ACHN (cell line): ENCODE results near the gene SINHCAF.
"Not testable (repeated sequence)": the region's sequence is repeated elsewhere in the genome, so short reads cannot be mapped to it uniquely, and the experiment has no call there.

Experiments
- DNase-seq: peaks from one replicate; pipeline ENCODE4 v3.0.0-alpha.2; 2015
- in situ Hi-C: cut with HindIII; loops from 2 replicates; pipeline ENCODE4 v1.10.0; 2017; ENCODE audit warnings: low sequenced_read_pairs, low pct_ligation_motif_present, low pct_unique_long_range_greater_than_20kb

SINHCAF gene

GRCh38 chr12:31278832-31279231 lies 47.1 kb downstream of the SINHCAF start:
- DNase-seq = no peak
- in situ Hi-C loops = no loop called here

GRCh38 chr12:31278424-31278823 lies 47.5 kb downstream of the SINHCAF start:
- no peak for DNase-seq
- in situ Hi-C loops = no loop called here

GRCh38 chr12:31277081-31277480 lies 48.9 kb downstream of the SINHCAF start:
- in situ Hi-C loops = no loop called here

GRCh38 chr12:31275491-31275890 lies 50.5 kb downstream of the SINHCAF start:
- in situ Hi-C loops = no loop called here
- DNase-seq = no peak

More at GRCh38 chr12:31277081-31277480, 48.9 kb downstream of the SINHCAF start:
- no peak for DNase-seq

- no peak for DNase-seq
- in situ Hi-C loops = no loop called here
Observed at GRCh38 chr12:31274520-31275300, 51.2 kb downstream of the SINHCAF start.

GRCh38 chr12:31273794-31274193 lies 52.2 kb downstream of the SINHCAF start:
- in situ Hi-C loops = not testable (repeated sequence)

GRCh38 chr12:31272607-31273225 lies 53.2 kb downstream of the SINHCAF start:
- in situ Hi-C loops = no loop called here

More at GRCh38 chr12:31273794-31274193, 52.2 kb downstream of the SINHCAF start:
- not testable (repeated sequence) for DNase-seq

GRCh38 chr12:31267966-31268365 lies 58.0 kb downstream of the SINHCAF start:
- no peak for DNase-seq
- in situ Hi-C loops = no loop called here

More at GRCh38 chr12:31272607-31273225, 53.2 kb downstream of the SINHCAF start:
- DNase-seq = no peak

- DNase-seq = no peak
- in situ Hi-C loops = no loop called here
Observed at GRCh38 chr12:31265722-31266121, 60.2 kb downstream of the SINHCAF start.

- in situ Hi-C loops = no loop called here
- no peak for DNase-seq
Observed at GRCh38 chr12:31263661-31264060, 62.3 kb downstream of the SINHCAF start.

- in situ Hi-C loops = no loop called here
- DNase-seq = no peak
Observed at GRCh38 chr12:31261744-31262143, 64.2 kb downstream of the SINHCAF start.

- DNase-seq = no peak
- in situ Hi-C loops = no loop called here
Observed at GRCh38 chr12:31260840-31261239, 65.1 kb downstream of the SINHCAF start.

GRCh38 chr12:31259136-31259886 lies 66.6 kb downstream of the SINHCAF start:
- no peak for DNase-seq
- in situ Hi-C loops = no loop called here

GRCh38 chr12:31257784-31258183 lies 68.2 kb downstream of the SINHCAF start:
- in situ Hi-C loops = no loop called here
- no peak for DNase-seq

GRCh38 chr12:31251707-31252611 lies 74.0 kb downstream of the SINHCAF start:
- in situ Hi-C loops = not testable (repeated sequence)
- DNase-seq = peak; percentile 18

GRCh38 chr12:31250179-31250578 lies 75.8 kb downstream of the SINHCAF start:
- no peak for DNase-seq
- in situ Hi-C loops = no loop called here

GRCh38 chr12:31249356-31249755 lies 76.6 kb downstream of the SINHCAF start:
- no peak for DNase-seq
- in situ Hi-C loops = no loop called here

- in situ Hi-C loops = no loop called here
- DNase-seq = no peak
Observed at GRCh38 chr12:31248815-31249214, 77.1 kb downstream of the SINHCAF start.
